SK-N-SH treated with all-trans-retinoic acid at 6 μM for 48 hours (cell line): ENCODE data around the gene GOLGA6A.
"Not testable (repeated sequence)": the region's sequence is repeated elsewhere in the genome, so short reads cannot be mapped to it uniquely, and the experiment has no call there.

Experiments used
- ARNTL ChIP-seq: fragments of 450-650 bp; formaldehyde crosslinking; IDR thresholded peaks from 2 replicates; pipeline ENCODE4 v1.5.0; 2020; ENCODE audit warnings: low read depth, mild to moderate bottlenecking, moderate library complexity, borderline replicate concordance
- OSR1 ChIP-seq: fragments of 250-450 bp; sonication (Bioruptor Pico); IDR thresholded peaks from 2 replicates; pipeline ENCODE4 v1.8.0; 2022; ENCODE audit warnings: moderate library complexity, mild to moderate bottlenecking, inconsistent platforms
- ZC3H10 ChIP-seq: fragments of 250-450 bp; sonication (Bioruptor Pico); IDR thresholded peaks from 2 replicates; pipeline ENCODE4 v1.5.1; 2021; ENCODE audit warnings: mild to moderate bottlenecking, moderate library complexity
- ZNF8 ChIP-seq: fragments of 450-650 bp; formaldehyde crosslinking; IDR thresholded peaks from 2 replicates; pipeline ENCODE4 v1.5.0; 2020; ENCODE audit warnings: mild to moderate bottlenecking, moderate library complexity

DNA sequence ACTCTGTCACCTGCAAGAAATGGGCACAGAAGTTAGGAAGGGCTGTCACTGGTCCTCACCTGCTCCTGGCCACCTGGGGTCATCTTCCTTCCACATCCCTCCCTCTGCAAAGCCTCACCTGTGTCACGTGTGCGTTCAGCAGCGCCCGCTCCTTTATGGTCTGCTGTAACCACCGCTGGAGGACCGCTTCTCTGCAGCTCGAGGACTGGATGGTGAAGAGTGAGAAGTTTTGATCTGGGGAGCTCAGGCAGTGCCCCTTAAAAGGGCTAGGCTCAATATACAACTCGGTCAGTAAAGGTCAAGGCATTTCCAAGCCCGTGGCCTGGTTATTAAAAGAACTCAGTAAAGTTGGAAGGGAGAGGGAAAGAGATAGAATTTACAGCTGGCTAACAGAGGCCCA, 6.6 kb downstream of the GOLGA6A start:
- TF ChIP-seq ARNTL (CRISPR knock-in tag); ZC3H10 (CRISPR knock-in tag); OSR1; ZNF8 (CRISPR knock-in tag): not testable (repeated sequence)
